RWPE2 (cell line): ENCODE results near the gene CAVIN4.

ENCODE experiments used
- ATAC-seq: fragments of 200-7000 bp; cut with Tn5 transposase; 3 replicates; pipeline ENCODE4 v1.9.1; 2021; ENCODE audit warnings: low read depth
- DNase-seq: peaks from one replicate; pipeline ENCODE4 v3.0.0-alpha.2; 2020; ENCODE audit warnings: low spot score
- H3K27ac ChIP-seq: fragments of 450-650 bp; 2 replicates; pipeline ENCODE4 v1.5.1; 2017; ENCODE audit warnings: mild to moderate bottlenecking; ENCODE audit not compliant: poor library complexity, severe bottlenecking
- H3K27me3 ChIP-seq: fragments of 250-450 bp; sonication (Bioruptor Pico); 2 replicates; pipeline ENCODE4 v1.5.1; 2021; ENCODE audit warnings: mild to moderate bottlenecking, moderate library complexity; ENCODE audit not compliant: insufficient read depth, poor library complexity, severe bottlenecking
- H3K36me3 ChIP-seq: fragments of 250-450 bp; sonication (Bioruptor Pico); 2 replicates; pipeline ENCODE4 v1.5.1; 2020; ENCODE audit warnings: low read depth, mild to moderate bottlenecking, moderate library complexity
- H3K4me1 ChIP-seq: fragments of 250-450 bp; sonication (Bioruptor Pico); 2 replicates; pipeline ENCODE4 v1.5.1; 2021; ENCODE audit warnings: mild to moderate bottlenecking, moderate library complexity; ENCODE audit not compliant: insufficient read depth, poor library complexity, severe bottlenecking
- H3K4me3 ChIP-seq: fragments of 250-450 bp; sonication (Bioruptor Pico); 2 replicates; pipeline ENCODE4 v1.5.1; 2021; ENCODE audit warnings: mild to moderate bottlenecking, moderate library complexity; ENCODE audit not compliant: severe bottlenecking
- H3K9me3 ChIP-seq: fragments of 250-450 bp; sonication (Bioruptor Pico); 2 replicates; pipeline ENCODE4 v1.5.1; 2021; ENCODE audit warnings: mild to moderate bottlenecking, moderate library complexity; ENCODE audit not compliant: severe bottlenecking
- CTCF ChIP-seq: fragments of 450-650 bp; IDR thresholded peaks from one replicate; pipeline ENCODE4 v1.5.1; 2017; ENCODE audit warnings: mild to moderate bottlenecking, moderate library complexity; ENCODE audit not compliant: poor library complexity, severe bottlenecking

Gene CAVIN4

GRCh38 chr9:100601216-100601615 lies 23.3 kb downstream of the CAVIN4 start:
- peak; percentile 74 for TF ChIP-seq CTCF
- peak; percentile 41; the same call in 2 of the 3 replicates for ATAC-seq
- H3K27me3 ChIP-seq = no peaks in the 10 kb centered on the region
- H3K4me3 ChIP-seq = no peak overlapping the region
- no peaks in the 10 kb centered on the region for H3K36me3 ChIP-seq
- H3K9me3 ChIP-seq = no peaks in the 10 kb centered on the region
- no peak for DNase-seq
- H3K4me1 ChIP-seq = no peaks in the 10 kb centered on the region
- H3K27ac ChIP-seq = no peak overlapping the region

GRCh38 chr9:100602342-100602801 lies 24.5 kb downstream of the CAVIN4 start:
- peak; percentile 20; the same call in 1 of the 3 replicates for ATAC-seq
- H3K27ac ChIP-seq = no peak overlapping the region

GRCh38 chr9:100605405-100605804 lies 27.5 kb downstream of the CAVIN4 start:
- ATAC-seq = no peak
- no peaks in the 10 kb centered on the region for H3K4me1 ChIP-seq
- no peak overlapping the region for H3K27ac ChIP-seq
- H3K9me3 ChIP-seq = no peaks in the 10 kb centered on the region
- no peaks in the 10 kb centered on the region for H3K36me3 ChIP-seq
- DNase-seq = no peak
- no peaks in the 10 kb centered on the region for H3K27me3 ChIP-seq
- no peak for TF ChIP-seq CTCF
- no peak overlapping the region for H3K4me3 ChIP-seq

More at GRCh38 chr9:100602342-100602801, 24.5 kb downstream of the CAVIN4 start:
- Histone ChIP-seq H3K36me3 (no peaks in the 10 kb centered on the region), H3K27me3 (no peaks in the 10 kb centered on the region), H3K4me1 (no peaks in the 10 kb centered on the region), H3K9me3 (no peaks in the 10 kb centered on the region), H3K4me3 (no peak overlapping the region)
- no peak for DNase-seq
- TF ChIP-seq CTCF = peak; percentile 80

DNA sequence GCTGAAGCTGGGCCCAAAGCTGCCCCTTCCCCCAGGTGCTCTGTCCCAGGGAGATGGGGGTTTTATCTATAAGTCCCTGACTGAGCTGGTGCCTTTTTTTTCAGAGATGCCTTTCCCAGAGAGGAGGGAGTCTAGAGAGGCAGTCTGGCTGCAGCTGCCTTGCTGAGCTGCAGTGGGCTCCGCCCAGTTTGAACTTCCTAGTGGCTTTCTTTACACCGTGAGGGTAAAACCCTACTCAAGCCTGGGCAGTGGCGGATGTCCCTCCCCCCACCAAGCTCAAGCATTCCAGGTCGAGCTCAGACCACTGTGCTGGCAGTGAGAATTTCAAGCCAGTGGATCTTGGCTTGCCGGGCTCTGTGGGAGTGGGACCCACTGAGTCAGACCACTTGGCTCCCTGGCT lies 41.3 kb downstream of the CAVIN4 start:
- Histone ChIP-seq H3K4me1 (no peaks in the 10 kb centered on the region), H3K27me3 (no peaks in the 10 kb centered on the region), H3K4me3 (no peak overlapping the region), H3K36me3 (no peaks in the 10 kb centered on the region), H3K27ac (no peak overlapping the region), H3K9me3 (no peaks in the 10 kb centered on the region)
- DNase-seq (no peak), ATAC-seq (no peak)
- TF ChIP-seq CTCF = no peak

GRCh38 chr9:100619665-100620064 lies 41.8 kb downstream of the CAVIN4 start:
- ATAC-seq = no peak
- Histone ChIP-seq H3K27me3 (no peaks in the 10 kb centered on the region), H3K36me3 (no peaks in the 10 kb centered on the region), H3K9me3 (no peaks in the 10 kb centered on the region), H3K4me1 (no peaks in the 10 kb centered on the region), H3K27ac (no peak overlapping the region), H3K4me3 (no peak overlapping the region)
- no peak for TF ChIP-seq CTCF
- no peak for DNase-seq
